G401.6 (cell line): ENCODE measurements around the gene KRT2.

Source experiments
- FAIRE-seq: peaks from 2 replicates; lab custom pipeline; 2012; peaks lifted over from hg19 to GRCh38; lab: Jason Lieb, UNC

The KRT2 gene

DNA sequence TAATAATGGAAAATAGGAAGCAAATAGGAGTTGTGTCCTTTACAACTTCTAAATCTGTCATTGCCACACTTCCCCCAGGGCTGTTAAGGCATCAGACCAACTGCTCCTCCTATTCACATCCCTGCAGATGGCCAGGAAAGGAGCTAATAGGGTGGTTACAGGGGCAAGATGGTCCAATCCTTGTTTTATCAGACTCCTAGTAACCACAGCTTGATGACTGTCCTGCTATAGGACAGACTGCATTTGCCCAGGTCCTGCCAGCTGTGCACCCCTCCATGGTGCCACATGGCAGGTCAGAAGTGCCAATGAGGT is 10.9 kb upstream of the KRT2 start:
- FAIRE-seq, result no peak

DNA sequence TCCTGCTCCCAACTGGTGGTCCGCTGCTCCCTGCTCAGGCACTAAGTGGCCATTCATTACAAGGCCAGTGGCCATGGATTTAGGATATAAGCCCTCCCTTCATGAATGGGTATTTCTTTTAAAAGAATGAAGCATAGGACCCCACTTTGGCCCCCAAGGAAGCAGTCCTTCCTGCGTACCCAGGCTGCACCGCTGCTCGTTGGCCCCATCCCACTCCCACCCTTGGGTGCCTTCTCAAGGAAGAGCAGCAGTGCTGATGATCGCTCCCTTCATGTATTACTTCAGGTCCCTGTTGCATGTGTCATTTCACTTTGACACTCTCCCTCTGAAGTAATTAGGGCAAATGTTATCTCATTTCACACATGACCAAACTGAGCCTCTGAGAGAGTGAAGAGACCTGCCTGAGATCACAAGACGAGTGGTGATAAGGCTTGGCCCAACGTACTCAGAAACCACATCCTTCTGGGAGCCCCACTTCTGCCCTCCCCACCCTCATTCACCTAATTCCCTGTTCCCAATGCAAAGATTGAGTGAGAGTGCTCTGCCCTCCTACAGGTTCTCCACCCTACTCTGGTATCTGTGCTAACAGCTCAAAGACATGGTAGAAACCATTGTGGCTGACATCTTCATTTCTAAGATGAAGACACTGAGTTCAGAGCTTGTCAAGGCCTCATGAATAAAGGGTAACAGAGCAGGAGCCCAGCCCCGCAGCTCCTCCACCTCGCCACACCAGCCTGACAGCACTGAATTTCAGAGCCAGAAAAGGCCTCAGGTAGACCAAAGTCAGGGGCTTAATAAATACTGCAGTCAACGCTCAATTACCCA is 10.3 kb upstream of the KRT2 start:
- FAIRE-seq, result no peak

DNA sequence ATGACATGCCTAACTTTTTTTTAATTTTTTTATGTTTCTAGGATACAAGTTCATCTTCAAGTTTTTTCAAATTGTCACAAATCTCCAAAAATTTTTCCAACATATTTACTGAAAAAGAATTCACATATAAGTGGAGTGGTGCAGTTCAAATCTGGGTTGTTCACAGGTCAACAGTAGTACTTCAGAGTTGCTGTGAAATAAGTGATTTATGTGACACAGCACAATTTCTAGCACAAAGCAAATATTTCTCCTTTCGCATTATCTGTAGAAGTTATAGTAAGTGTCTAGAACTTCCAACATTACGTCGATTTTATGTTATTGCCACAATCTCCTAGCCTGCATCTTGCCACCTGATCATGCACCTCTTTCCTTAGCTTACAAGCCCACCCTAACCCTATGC is 9.7 kb upstream of the KRT2 start:
- no peak for FAIRE-seq

GRCh38 chr12:52660934-52661499 is 9.0 kb upstream of the KRT2 start:
- FAIRE-seq, result no peak

DNA sequence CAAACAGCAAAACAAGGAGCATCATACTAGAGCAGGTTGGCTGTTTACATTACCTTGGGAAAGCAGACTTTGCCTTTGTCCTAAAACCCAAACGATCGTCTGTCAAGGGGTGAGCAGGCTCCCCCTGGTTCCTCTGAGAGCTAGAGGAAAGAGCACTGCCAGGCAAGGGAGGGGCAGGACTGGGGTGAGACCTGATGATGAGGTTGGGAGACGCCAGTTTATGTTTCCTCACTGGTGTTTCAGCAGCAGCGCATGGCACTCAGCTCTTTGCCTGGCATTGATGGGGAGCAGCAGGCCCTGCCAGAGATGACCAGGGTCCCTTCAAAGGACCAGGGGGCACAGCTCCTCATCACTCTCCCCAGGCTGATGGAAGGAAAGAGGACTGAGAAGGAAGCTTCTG is 7.9 kb upstream of the KRT2 start:
- FAIRE-seq, result no peak

- FAIRE-seq, result no peak
Measured at GRCh38 chr12:52659395-52659794, 7.4 kb upstream of the KRT2 start.

DNA sequence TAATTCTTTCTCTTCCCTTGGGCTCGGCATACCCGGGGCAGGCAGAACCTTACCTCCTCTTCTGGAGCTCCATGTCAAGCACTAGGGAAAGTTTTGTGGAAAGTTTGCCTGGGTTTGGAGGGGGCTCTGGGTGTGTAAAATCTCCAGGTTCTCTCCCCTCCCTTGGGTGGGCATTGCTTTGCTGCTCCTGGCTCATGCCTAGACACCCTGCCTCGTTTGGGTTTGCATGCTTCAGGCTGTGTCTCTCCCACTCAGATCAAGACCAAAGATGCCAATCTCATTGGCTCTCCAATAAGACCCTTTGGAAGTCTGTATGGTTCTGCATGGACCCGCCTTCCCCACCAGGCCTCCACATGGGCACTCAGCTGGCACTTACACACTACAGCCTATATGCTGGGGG is 6.2 kb upstream of the KRT2 start:
- no peak for FAIRE-seq

GRCh38 chr12:52657250-52657902 is 5.4 kb upstream of the KRT2 start:
- no peak for FAIRE-seq

DNA sequence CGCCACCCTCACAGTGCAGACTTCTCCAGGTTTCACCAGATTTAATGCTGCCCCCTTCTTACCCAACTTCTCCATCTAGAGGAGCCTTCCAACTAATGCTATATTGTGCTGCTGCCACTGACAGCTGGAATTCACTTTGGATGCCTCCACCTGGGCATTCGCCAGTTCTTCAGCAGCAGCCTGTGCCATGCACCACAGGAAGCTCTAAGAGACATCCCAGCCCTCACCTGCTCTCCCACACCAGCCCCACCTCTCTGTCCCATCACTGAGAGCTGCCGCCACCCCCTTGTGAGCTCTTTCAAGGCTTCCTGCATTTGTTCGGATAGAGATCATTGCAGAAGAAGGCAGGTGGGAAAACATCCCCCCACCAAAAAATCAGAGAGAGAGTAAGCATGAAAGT is 4.6 kb upstream of the KRT2 start:
- no peak for FAIRE-seq

GRCh38 chr12:52655720-52656124 is 3.7 kb upstream of the KRT2 start:
- no peak for FAIRE-seq

DNA sequence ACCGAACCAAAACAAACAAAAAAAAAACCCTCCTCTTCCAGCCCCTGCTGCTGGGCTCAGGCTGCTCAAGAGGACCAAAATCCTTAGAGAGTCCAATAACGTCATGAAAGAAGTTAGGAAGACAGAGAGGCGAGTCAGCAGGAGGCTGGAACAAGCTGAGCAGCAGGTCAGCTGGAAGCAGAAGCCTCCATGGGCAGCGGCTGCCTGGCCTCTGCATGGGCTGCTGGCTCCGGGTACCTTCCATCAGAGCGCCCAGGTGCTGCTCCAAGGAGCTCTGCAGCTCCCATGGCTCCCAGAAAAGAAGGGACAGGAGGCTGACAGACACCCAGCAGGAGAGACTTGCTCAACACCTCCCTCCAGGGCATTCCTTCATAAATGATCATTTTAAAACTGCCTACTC is 3.2 kb upstream of the KRT2 start:
- FAIRE-seq, result no peak

DNA sequence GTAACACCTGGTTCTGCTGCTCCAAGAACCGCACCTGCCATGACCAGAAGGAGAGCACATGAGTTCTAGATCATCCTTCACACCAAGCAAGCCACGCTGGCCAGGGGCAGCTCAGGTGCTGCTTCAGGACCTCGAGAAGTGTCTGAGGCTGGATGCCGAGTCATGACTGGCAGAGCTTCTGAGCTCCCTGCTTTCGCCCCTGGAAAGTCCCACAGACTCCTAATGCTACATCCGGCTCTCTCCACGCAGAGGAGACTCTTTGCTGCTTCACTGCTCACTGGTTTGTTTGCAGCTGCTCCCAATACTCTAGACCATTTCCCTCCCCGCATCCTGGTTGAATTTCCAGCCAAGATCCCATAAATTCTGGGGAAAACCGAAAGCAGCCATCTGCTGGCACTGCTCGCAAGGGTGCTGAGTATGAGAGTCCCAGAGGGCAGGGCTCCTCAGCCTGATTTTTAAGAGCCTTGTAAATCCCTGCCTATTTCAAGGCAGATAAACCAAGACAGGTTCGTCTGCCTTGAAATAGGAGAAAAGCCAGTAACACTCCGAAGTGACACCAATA is 1.4 kb downstream of the KRT2 start:
- FAIRE-seq, result no peak

- no peak for FAIRE-seq
Measured at GRCh38 chr12:52649066-52649465, 2.9 kb downstream of the KRT2 start.

DNA sequence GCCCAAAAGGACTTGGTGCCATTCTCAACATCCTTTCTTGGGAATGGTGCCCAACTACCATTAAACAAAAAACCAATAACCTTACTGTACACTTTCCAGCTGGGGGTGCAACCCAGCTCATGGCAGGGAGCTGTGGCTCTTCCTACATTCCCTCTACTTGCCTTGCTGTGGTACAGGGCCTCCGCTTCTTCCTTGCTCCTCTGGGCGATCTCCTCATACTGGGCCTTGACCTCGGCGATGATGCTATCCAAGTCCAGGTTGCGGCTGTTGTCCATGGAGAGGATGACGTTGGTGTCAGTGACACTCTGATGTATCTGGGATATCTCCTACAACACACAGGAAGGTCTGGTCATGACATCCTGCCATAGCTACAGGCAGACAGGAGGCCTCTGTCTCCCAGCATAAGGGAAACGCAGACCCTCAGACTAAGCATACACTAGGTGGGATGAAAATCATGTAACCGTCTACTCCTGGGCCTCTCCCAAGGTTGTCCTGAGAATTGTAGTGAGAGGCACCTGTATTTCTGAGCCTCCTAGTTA is 3.9 kb downstream of the KRT2 start:
- no peak for FAIRE-seq

DNA sequence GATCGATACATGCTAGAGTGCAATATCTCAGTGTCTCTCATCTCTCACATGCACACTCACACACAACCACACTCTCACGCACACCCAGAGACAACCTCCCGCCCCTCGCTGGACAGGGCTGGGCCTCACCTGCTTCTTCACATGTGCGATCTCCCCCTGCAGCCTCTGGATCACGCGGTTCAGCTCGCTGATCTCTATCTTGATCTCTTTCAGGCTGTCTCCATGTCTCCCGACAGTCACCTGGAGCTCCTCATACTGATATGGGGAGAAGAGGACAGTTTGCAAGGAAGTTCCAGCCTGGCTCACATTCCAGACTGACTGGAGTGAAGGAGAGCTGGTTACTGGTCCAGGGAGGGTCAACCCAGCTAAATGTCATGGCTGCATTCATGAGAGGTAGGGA is 4.4 kb downstream of the KRT2 start:
- FAIRE-seq, result no peak

DNA sequence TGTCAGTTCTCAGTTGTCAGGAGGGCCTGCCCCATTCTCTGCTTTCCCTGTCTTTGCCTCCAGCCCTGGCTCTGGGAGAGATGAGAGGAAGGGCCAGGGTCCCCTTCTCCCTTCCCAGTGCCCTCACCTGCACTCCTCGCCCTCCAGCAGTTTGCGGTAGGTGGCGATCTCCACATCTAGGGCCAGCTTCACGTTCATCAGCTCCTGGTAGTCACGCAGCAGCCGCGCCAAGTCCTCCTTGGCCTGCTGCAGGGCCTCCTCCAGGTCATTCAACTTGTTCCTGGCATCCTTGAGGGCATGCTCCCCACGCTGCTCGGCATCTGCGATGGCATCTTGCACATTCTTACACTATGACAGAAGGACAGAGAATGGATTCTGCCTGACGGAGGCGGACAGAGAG is 5.4 kb downstream of the KRT2 start:
- FAIRE-seq, result no peak

- FAIRE-seq, result no peak
Measured at GRCh38 chr12:52645982-52646381, 6.0 kb downstream of the KRT2 start.

GRCh38 chr12:52645120-52645761 is 6.8 kb downstream of the KRT2 start:
- FAIRE-seq, result no peak

DNA sequence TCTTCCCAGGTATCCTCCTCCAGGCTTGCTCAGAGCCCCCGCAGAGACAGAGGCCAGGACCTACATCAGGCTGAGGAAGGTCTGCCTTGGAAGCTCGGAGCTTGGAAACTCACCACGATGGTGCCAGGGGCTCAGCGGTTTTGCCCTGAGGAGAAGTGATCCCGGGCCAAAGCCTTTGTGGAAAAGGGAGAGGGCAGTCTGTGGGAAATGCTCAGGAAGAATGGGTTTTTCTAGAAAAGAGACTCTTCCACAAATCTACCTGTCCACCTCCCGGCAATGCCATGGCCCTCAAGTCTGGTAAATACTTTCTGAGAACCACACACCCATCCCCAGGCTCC is 8.0 kb downstream of the KRT2 start:
- FAIRE-seq, result no peak

GRCh38 chr12:52643233-52644077 is 8.6 kb downstream of the KRT2 start:
- no peak for FAIRE-seq

DNA sequence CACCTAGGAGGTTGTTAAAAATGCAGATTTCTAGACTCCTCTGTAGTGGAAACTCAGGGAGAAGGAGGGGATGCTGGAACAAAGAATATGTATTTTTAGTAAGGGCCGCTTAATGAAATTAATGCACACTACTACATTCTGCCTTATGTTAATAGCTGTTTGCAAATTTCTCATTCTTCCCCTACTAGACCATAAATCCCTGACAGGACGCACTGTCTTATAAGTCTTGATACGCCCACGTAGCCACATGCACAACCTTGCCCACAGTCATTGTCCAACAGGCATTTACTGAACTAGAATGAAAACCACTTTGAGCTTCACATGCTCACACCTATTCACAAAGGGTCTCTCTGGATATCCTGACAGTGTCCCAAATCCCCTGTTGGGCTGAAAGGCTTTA is 10.5 kb downstream of the KRT2 start:
- FAIRE-seq, result no peak

GRCh38 chr12:52637299-52637698 is 14.7 kb downstream of the KRT2 start:
- no peak for FAIRE-seq
